ENCODE results near the gene FZR1.

DNA sequence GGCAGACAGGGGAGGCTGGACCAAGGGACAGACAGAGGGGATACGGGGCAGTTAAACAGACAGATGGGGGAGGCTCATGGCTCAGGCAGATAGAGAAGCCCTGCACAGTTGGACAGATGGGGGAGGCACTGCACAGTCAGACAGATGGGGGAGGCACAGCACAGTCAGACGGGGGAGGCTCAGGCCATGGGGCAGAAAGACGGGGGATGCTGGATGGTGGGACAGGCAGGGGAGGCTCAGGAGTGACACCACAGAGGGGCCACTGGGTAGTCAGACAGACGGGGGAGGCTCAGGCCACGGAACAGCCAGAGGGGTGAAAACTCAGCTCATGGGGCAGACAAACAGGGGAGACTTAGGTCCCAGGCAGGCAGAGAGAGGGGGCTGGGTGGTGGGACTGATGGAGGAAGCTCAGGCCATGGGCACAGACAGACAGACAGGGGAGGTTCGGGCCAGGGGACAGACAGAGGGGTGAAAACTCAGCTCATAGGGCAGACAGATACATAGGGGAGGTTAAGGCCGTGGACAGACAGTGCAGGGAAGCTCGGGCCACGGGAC, 50.4 kb downstream of the FZR1 start:
- TF ChIP-seq POLR2A (IDR thresholded peaks at IDR 0.05): no peak
- TF ChIP-seq, protein P1, sequence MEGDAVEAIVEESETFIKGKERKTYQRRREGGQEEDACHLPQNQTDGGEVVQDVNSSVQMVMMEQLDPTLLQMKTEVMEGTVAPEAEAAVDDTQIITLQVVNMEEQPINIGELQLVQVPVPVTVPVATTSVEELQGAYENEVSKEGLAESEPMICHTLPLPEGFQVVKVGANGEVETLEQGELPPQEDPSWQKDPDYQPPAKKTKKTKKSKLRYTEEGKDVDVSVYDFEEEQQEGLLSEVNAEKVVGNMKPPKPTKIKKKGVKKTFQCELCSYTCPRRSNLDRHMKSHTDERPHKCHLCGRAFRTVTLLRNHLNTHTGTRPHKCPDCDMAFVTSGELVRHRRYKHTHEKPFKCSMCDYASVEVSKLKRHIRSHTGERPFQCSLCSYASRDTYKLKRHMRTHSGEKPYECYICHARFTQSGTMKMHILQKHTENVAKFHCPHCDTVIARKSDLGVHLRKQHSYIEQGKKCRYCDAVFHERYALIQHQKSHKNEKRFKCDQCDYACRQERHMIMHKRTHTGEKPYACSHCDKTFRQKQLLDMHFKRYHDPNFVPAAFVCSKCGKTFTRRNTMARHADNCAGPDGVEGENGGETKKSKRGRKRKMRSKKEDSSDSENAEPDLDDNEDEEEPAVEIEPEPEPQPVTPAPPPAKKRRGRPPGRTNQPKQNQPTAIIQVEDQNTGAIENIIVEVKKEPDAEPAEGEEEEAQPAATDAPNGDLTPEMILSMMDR (IDR thresholded peaks at IDR 0.05): no peak

All from prostate gland (tissue), 2 donors.